Esophagus squamous epithelium (tissue), 5 donors: Measurements from ENCODE around the gene DEFB114. TPM values are rescaled to one million over a fixed set of nuclear protein-coding genes. Genes with fewer than 3 reads are reported as not detected.
"Not testable (repeated sequence)": the region's sequence is repeated elsewhere in the genome, so short reads cannot be mapped to it uniquely, and the experiment has no call there.

ENCODE experiments used
- DNase-seq: peaks from one replicate; lab custom pipeline; 2025; lab: John Stamatoyannopoulos, UW
- H3K27ac ChIP-seq, 4 donors: fragments of 200-600 bp; sonication (generic); one replicate each; pipeline ENCODE4 v1.5.1; 2016 to 2019; ENCODE audit warnings: mild to moderate bottlenecking in 1 of 4
- H3K27me3 ChIP-seq, 4 donors: fragments of 200-600 bp; sonication (generic); 1 replicate in 3 of 4; 2 replicates in 1 of 4; pipeline versions ENCODE4 v1.5.1 to v1.6.0; 2017 to 2021; ENCODE audit warnings: antibody characterized with exemption in 1 of 4
- H3K36me3 ChIP-seq, 3 donors: fragments of 200-600 bp; sonication (generic); one replicate each; pipeline ENCODE4 v1.5.1; 2016 to 2019
- H3K4me1 ChIP-seq, 3 donors: fragments of 200-600 bp; sonication (generic); one replicate each; pipeline ENCODE4 v1.5.1; 2017 to 2019
- H3K4me3 ChIP-seq, 4 donors: fragments of 200-600 bp; sonication (generic); 1 replicate in 3 of 4; 2 replicates in 1 of 4; pipeline ENCODE4 v1.5.1; 2016 to 2019; ENCODE audit warnings: mild to moderate bottlenecking in 2 of 4, moderate library complexity in 1 of 4
- H3K9me3 ChIP-seq, 3 donors: fragments of 200-600 bp; sonication (generic); one replicate each; pipeline ENCODE4 v1.5.1; 2016 to 2019
- POLR2A ChIP-seq, 4 donors: fragments of 450-650 bp; IDR thresholded peaks; one replicate each; pipeline ENCODE4 v1.6.1; 2017; ENCODE audit warnings: antibody characterized with exemption in 4 of 4, mild to moderate bottlenecking in 4 of 4, moderate library complexity in 3 of 4
- WGBS, 2 donors: methylation state at CpG; one replicate each; pipeline ENCODE4 v1.1.5; 2018; 5-methylcytosine and 5-hydroxymethylcytosine counted together
- intact Hi-C: fragments of 100-400 bp; cut with DNase I; formaldehyde crosslinking; loops from one replicate; pipeline ENCODE4 v1.15.0; 2022
- total RNA-seq, 4 donors: library from RNA; depleted of rRNA; stranded (reverse); fragments of >200 nt; gene quantifications; one replicate each; pipeline ENCODE4 v1.1.0, GENCODE V29; 2016
- TF ChIP-seq, protein P1 (sequence below), 6 experiments: fragments of 450-650 bp in 4 of 6; fragments of 200-600 bp in 2 of 6; sonication (generic) in 2 of 6; IDR thresholded peaks; one replicate each; pipeline ENCODE4 v1.5.1; 2016 to 2019; ENCODE audit warnings: antibody characterized with exemption in 6 of 6, mild to moderate bottlenecking in 4 of 6, moderate library complexity in 4 of 6
- donor health status: DM: yes; HTN: yes; CAD: no.

The DEFB114 gene
- total RNA-seq, 4 donors from 2014 or later: not detected

DNA sequence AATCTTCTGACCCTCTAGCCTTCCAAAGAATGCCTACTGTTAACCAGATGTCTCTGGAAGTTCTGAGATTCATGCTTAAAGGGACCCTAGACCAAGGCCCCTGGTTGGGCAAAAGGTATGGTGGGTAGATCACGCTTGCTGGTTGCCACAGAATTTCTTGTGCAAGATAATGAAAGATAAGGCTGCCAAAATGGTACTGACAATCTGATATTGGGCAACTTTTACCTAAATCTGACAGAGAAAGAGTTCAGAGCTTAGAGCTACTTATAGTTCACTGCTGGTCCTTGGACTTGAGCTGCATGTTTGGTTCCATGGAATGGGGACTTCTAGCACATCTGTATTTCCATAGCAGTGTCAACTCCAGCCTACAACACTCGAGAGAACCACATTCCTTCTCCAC lies 12.0 kb downstream of the DEFB114 start:
- no peak for TF ChIP-seq POLR2A (IDR thresholded peaks at IDR 0.05)
- TF ChIP-seq, protein P1, sequence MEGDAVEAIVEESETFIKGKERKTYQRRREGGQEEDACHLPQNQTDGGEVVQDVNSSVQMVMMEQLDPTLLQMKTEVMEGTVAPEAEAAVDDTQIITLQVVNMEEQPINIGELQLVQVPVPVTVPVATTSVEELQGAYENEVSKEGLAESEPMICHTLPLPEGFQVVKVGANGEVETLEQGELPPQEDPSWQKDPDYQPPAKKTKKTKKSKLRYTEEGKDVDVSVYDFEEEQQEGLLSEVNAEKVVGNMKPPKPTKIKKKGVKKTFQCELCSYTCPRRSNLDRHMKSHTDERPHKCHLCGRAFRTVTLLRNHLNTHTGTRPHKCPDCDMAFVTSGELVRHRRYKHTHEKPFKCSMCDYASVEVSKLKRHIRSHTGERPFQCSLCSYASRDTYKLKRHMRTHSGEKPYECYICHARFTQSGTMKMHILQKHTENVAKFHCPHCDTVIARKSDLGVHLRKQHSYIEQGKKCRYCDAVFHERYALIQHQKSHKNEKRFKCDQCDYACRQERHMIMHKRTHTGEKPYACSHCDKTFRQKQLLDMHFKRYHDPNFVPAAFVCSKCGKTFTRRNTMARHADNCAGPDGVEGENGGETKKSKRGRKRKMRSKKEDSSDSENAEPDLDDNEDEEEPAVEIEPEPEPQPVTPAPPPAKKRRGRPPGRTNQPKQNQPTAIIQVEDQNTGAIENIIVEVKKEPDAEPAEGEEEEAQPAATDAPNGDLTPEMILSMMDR (IDR thresholded peaks at IDR 0.05): no peak
- no peaks in the 10 kb centered on the region for H3K36me3 ChIP-seq
- no peak overlapping the region for H3K27ac ChIP-seq
- no peaks in the 10 kb centered on the region for H3K9me3 ChIP-seq
- H3K27me3 ChIP-seq: no peaks in the 10 kb centered on the region
- no peaks in the 10 kb centered on the region for H3K4me1 ChIP-seq
- no peak overlapping the region for H3K4me3 ChIP-seq
- WGBS, 2 donors: 51 to 61% methylated on average over 2 of the region's 2 CpGs
- intact Hi-C loops: no loop called here
- DNase-seq: no peak

DNA sequence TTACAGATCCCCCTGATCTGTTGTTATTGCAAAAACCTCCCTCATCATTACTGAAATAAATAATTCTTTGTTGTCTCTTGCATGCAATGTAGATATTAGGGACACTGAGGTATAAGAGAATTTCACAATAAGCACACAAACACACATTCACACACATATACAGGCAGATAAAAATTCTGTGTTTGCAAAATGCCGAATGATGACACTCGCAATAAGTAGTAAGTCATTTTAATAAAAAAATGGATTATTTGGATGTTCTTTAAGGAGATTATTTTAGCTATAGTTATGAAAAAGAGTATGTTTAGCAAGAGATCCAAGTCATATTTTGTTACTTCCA lies 13.6 kb downstream of the DEFB114 start:
- intact Hi-C loops: no loop called here
- H3K9me3 ChIP-seq: no peaks in the 10 kb centered on the region
- no peaks in the 10 kb centered on the region for H3K36me3 ChIP-seq
- H3K27ac ChIP-seq: no peak overlapping the region
- DNase-seq: no peak
- H3K4me1 ChIP-seq: no peaks in the 10 kb centered on the region
- H3K27me3 ChIP-seq: no peaks in the 10 kb centered on the region
- H3K4me3 ChIP-seq: no peak overlapping the region
- TF ChIP-seq POLR2A (IDR thresholded peaks at IDR 0.05): no peak
- TF ChIP-seq, protein P1 (IDR thresholded peaks at IDR 0.05): no peak
- whole genome bisulfite sequencing, 2 donors: 97 to 100% methylated on average over 2 of the region's 2 CpGs

DNA sequence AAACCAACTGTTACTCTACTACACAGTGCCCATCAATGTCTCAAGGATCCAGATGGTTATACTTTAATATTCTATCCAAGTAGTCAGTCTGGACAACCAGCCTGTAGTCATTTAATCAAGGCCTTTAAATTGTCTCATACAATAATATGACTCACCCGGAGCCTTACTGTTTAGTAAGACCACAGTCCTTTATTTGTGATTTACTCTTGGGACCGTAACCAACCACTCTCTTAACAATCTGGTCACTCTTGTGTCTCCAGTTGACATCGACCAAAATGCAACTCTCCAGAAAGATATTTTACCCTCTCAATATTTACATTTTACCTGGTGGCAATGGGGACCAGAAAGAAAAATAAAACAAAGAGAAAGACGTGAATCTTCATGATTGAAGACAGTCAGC lies 14.9 kb downstream of the DEFB114 start:
- Histone ChIP-seq H3K9me3 (no peaks in the 10 kb centered on the region), H3K27ac (no peak overlapping the region), H3K27me3 (no peaks in the 10 kb centered on the region), H3K4me1 (no peaks in the 10 kb centered on the region), H3K36me3 (no peaks in the 10 kb centered on the region), H3K4me3 (no peak overlapping the region)
- DNase-seq: no peak
- WGBS, 2 donors: 82 to 91% methylated on average over 4 of the region's 4 CpGs
- intact Hi-C loops: no loop called here
- TF ChIP-seq POLR2A (IDR thresholded peaks at IDR 0.05): no peak
- TF ChIP-seq, protein P1 (IDR thresholded peaks at IDR 0.05): no peak

DNA sequence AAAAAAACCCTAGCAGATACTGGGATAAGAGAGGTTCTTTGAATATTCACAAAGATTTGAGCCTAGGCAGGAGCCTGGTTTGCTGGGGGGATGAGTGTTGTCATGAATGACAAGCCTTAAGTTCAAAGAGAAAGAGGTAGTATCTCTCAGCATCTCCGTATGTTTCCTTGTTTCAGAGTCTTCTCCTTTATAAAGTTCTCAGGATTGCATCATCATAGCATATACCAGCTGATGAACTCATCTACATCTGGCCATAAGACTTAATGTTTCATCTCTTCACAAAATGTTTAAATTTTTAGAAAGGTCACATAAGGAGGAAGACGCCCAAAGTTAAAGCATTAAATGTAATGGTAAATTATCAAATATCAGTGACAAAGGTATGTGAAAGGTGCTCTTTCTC lies 17.1 kb downstream of the DEFB114 start:
- Histone ChIP-seq H3K4me1 (no peaks in the 10 kb centered on the region), H3K4me3 (no peak overlapping the region), H3K27ac (no peak overlapping the region), H3K36me3 (no peaks in the 10 kb centered on the region), H3K27me3 (no peaks in the 10 kb centered on the region), H3K9me3 (no peaks in the 10 kb centered on the region)
- TF ChIP-seq, protein P1 (IDR thresholded peaks at IDR 0.05): no peak
- no peak for TF ChIP-seq POLR2A (IDR thresholded peaks at IDR 0.05)
- intact Hi-C loops: no loop called here
- 61 to 76% methylated on average over 2 of the region's 2 CpGs for WGBS, 2 donors
- DNase-seq: no peak

DNA sequence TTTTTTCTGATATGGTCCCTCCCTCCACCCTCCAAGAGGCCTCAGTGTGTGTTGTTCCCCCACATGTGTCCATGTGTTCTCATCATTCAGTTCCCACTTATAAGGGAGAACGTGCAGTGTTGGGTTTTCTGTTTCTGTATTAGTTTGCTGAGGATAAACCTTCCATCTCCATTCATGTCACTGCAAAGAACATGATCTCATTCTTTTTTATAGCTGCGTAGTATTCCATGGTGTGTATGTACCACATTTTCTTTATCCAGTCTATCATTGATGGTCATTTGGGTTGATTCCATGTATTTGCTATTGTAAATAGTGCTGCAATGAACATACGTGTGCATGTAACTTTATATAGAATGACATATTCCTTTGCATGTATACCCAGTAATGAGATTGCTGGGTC lies 19.9 kb downstream of the DEFB114 start:
- H3K4me1 ChIP-seq, H3K27ac ChIP-seq, H3K9me3 ChIP-seq, H3K36me3 ChIP-seq, H3K27me3 ChIP-seq, intact Hi-C loops, DNase-seq, H3K4me3 ChIP-seq: not testable (repeated sequence)
- 82 to 88% methylated on average over 3 of the region's 3 CpGs for WGBS, 2 donors

DNA sequence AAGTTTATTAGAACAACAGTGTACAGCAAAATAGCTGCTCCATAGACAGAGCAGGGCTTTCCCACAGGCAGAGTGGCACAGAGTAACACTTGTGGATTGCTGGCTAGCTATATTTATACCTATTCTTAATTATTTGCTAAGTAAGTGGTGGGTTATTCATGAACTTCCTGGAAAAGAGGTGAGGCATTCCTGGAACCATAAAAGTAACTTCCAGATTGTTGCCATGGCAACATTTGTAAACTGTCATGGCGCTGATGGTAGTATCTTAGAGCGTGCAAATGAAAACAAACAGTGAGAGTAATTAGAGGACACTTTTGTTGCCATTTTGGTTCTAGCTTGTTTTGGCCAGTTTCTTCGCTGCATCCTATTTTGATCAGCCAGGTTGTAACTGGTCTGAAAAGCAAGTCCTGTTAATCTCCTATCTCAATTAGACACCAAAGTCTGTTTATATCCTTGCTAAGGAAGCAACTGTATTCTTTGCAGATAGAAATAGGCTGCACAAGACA lies 23.9 kb downstream of the DEFB114 start:
- TF ChIP-seq, protein P1 (IDR thresholded peaks at IDR 0.05): no peak
- no peak for TF ChIP-seq POLR2A (IDR thresholded peaks at IDR 0.05)
- H3K9me3 ChIP-seq: no peaks in the 10 kb centered on the region

More for the DNA sequence above, 23.9 kb downstream of the DEFB114 start:
- Histone ChIP-seq H3K36me3 (no peaks in the 10 kb centered on the region), H3K4me1 (no peaks in the 10 kb centered on the region), H3K27me3 (no peaks in the 10 kb centered on the region), H3K4me3 (no peak overlapping the region), H3K27ac (no peak overlapping the region)
- DNase-seq: no peak
- 75 to 79% methylated on average over 3 of the region's 3 CpGs for WGBS, 2 donors
- intact Hi-C loops: no loop called here
